ENCODE results near the gene PFKFB4.

Gene PFKFB4

DNA sequence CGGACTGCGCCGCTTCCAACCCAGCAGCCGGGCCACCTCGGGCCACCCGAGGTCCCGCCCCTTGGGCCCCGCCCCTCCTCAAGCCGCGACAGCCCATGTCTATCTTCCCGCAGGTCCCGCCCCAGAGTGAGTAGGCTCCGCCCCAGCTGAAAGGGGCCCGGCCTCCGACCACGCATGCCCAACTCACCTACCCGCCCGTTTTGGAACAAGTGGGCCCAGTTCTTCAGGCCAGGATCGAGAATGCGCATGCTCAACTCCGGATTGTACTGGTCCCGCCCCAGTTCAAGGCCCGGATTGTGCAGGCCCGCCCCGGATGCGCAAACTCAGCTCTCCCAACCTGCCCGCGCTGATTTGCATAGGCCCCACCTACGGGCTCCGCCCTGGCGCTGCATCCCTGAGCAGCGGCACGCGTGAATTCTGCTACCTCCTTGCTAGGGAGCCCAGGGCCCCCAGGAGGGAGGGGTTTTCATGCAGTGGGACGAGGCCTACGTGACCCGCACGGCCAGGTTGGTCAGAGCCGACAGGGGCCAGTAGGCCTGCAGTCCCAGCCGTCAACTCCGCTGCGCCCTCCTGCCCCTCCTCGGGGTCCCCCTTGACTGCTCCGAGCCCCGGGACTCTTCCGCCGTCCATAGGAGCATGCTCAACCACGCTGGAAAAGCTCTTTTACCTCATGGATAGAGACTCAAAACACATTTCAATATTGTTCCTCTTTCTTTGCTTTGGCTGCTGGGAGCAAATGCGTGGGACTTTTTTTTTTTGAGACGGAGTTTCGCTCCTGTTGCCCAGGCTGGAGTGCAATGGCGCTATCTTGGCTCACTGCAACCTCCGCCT lies at the start of gene PFKFB4:
TSS of gene PFKFB4 (minus strand) at position 8 of the 831 bp plus-strand sequence. CDS start 26 bp downstream, outside the sequence.
- Histone ChIP-seq H3K27me3 (ENCODE audit: control insufficient read depth in 1 of 2, insufficient read depth in 2 of 2, low read length in 2 of 2) (no peaks in the 10 kb centered on the region), H3K9ac (ENCODE audit: low read depth in 1 of 2, low read length in 2 of 2) (peak within 1 kb of the TSS; percentile 60 to 65), H3K4me3 (ENCODE audit: low read depth in 1 of 2, low read length in 2 of 2) (peak within 1 kb of the TSS; percentile 76 to 84), H3K27ac (ENCODE audit: low read depth, low read length) (no peak within 1 kb of the TSS), H3K9me3 (ENCODE audit: control insufficient read depth in 1 of 2, low read length in 2 of 2) (no peaks in the 10 kb centered on the region), H3K36me3 (ENCODE audit: control insufficient read depth in 1 of 2, insufficient read depth in 2 of 2, low read length in 2 of 2) (no peaks in the 10 kb centered on the region), H3K4me1 (ENCODE audit: control insufficient read depth in 1 of 2, insufficient read depth in 2 of 2, low read length in 2 of 2) (peaks cover 43 to 70% of the 10 kb centered on the region in 2 donors)

- Histone ChIP-seq H3K36me3 (ENCODE audit: control insufficient read depth in 1 of 2, insufficient read depth in 2 of 2, low read length in 2 of 2) (peaks cover 64 to 86% of the 10 kb centered on the region in 2 donors), H3K4me3 (ENCODE audit: low read depth in 1 of 2, low read length in 2 of 2) (no peak overlapping the region), H3K27me3 (ENCODE audit: control insufficient read depth in 1 of 2, insufficient read depth in 2 of 2, low read length in 2 of 2) (no peaks in the 10 kb centered on the region), H3K27ac (ENCODE audit: low read depth, low read length) (no peak overlapping the region), H3K4me1 (ENCODE audit: control insufficient read depth in 1 of 2, insufficient read depth in 2 of 2, low read length in 2 of 2) (peaks cover 0 to 20% of the 10 kb centered on the region in 2 donors), H3K9me3 (ENCODE audit: control insufficient read depth in 1 of 2, low read length in 2 of 2) (no peaks in the 10 kb centered on the region), H3K9ac (ENCODE audit: low read depth in 1 of 2, low read length in 2 of 2) (no peak overlapping the region)
Observed at GRCh38 chr3:48601622-48601994, 45.0 kb upstream of the PFKFB4 start.

DNA sequence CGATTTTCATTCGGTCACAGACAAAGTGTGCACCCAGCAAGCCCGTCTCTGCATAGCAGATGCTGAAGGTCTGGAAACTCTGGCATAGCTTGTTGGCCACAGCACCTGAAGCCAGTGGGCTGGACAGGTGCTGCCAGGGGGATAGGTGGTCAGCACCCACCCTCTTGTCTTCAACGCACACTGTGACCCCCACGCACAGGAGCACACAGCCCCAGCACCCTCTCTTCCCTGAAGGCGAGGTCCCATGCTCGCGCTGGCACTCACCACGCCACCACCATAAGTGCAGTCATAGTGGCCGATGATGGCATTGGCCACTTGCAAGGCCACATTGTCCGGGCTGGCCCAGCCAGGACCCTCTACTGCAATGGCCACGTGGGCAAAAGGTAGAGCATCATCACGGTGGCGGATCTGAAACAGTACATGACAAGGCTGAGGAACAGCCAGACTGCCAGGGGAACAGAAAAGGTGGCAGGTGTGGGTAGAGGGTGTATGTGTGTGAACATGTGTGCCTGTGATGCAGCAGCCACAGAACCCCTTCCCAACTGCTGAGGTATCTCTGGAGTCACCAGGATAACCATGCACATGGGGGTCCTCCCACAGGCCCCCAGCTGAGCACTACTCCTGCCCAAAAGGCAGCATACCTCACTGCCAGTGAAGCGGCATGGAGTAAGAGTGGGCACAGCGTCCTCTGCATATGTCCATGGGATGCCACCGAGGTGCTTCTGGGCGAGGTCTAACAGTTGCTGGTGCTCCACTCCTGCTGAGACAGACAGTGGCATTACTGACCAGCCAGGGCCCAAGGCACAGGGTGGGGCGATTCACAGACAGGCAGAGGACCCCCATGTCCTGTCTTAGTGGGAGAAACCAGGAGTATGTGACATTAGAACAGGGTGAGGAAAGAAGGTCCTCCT lies 44.4 kb upstream of the PFKFB4 start:
- Histone ChIP-seq H3K4me1 (ENCODE audit: control insufficient read depth in 1 of 2, insufficient read depth in 2 of 2, low read length in 2 of 2) (peaks cover 0 to 22% of the 10 kb centered on the region in 2 donors), H3K4me3 (ENCODE audit: low read depth in 1 of 2, low read length in 2 of 2) (no peak overlapping the region), H3K27me3 (ENCODE audit: control insufficient read depth in 1 of 2, insufficient read depth in 2 of 2, low read length in 2 of 2) (no peaks in the 10 kb centered on the region), H3K36me3 (ENCODE audit: control insufficient read depth in 1 of 2, insufficient read depth in 2 of 2, low read length in 2 of 2) (peaks cover 63 to 84% of the 10 kb centered on the region in 2 donors), H3K9ac (ENCODE audit: low read depth in 1 of 2, low read length in 2 of 2) (no peak overlapping the region), H3K27ac (ENCODE audit: low read depth, low read length) (no peak overlapping the region), H3K9me3 (ENCODE audit: control insufficient read depth in 1 of 2, low read length in 2 of 2) (no peaks in the 10 kb centered on the region)

DNA sequence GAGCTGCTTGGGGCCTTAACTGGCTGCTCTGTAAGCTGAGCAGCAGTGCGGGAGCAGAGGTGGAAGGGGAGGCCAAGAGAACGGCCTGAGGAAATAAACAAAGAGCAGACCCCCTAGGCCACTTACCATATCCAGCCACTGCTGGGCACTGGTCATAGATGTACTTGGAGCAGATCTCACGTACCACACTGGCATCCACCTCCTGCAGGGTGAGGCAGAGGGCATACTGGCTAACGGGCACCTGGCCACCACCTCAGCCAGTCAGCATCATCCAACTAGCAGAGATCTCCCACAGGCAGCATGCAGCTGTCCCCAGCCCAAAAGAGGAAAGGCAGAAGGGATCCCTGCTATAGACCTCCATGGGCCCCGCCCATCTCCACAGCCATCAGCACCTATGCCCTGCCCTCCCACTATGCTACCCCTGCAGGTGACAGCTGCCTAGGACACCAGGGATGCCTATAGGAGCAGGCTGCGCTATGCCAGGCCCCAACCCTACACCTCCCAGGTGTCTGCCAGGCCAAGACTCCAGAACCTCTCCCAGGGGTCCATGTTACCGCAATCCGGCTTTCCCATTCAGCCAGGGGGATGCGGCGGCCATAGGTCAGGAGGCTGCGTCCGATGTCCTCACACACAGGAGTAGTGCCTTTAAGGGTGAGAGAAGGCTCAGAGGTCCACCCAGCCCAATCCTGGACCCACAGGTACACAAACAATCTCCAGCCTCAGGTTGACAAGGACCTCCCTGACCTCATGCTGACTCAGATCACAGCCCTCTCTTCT lies 43.1 kb upstream of the PFKFB4 start:
- H3K36me3 ChIP-seq (ENCODE audit: control insufficient read depth in 1 of 2, insufficient read depth in 2 of 2, low read length in 2 of 2) = peaks cover 51 to 72% of the 10 kb centered on the region in 2 donors
- H3K27ac ChIP-seq (ENCODE audit: low read depth, low read length) = no peak overlapping the region
- peaks cover 0 to 4% of the 10 kb centered on the region in 2 donors for H3K27me3 ChIP-seq (ENCODE audit: control insufficient read depth in 1 of 2, insufficient read depth in 2 of 2, low read length in 2 of 2)
- no peaks in the 10 kb centered on the region for H3K9me3 ChIP-seq (ENCODE audit: control insufficient read depth in 1 of 2, low read length in 2 of 2)
- no peak overlapping the region for H3K4me3 ChIP-seq (ENCODE audit: low read depth in 1 of 2, low read length in 2 of 2)
- peak overlapping the region in 1 of 2 donors; percentile 10 for H3K9ac ChIP-seq (ENCODE audit: low read depth in 1 of 2, low read length in 2 of 2)
- H3K4me1 ChIP-seq (ENCODE audit: control insufficient read depth in 1 of 2, insufficient read depth in 2 of 2, low read length in 2 of 2) = peaks cover 0 to 31% of the 10 kb centered on the region in 2 donors

DNA sequence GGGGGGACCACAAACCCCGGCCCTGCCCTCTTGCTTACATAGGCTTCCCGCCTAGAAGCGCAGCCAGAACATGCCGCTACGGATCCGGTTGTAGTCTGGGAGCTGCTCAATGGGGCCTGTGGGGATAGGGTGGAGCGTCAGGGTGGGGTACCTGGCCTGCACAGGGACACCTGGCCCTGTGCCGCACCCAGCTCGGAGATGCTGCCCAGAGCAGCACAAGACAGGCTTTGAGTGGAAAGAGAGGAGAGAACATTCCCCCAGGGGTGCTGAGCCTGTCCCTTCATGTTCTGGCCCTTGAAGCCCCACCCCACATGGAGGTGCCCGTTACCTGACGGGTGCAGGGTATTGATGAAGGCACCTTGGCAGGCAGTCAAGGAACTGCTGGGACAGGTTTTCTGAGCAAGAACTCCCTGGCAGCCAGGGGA lies 42.5 kb upstream of the PFKFB4 start:
- peaks cover 0 to 5% of the 10 kb centered on the region in 2 donors for H3K27me3 ChIP-seq (ENCODE audit: control insufficient read depth in 1 of 2, insufficient read depth in 2 of 2, low read length in 2 of 2)
- peak overlapping the region in 1 of 2 donors; percentile 10 for H3K9ac ChIP-seq (ENCODE audit: low read depth in 1 of 2, low read length in 2 of 2)
- H3K36me3 ChIP-seq (ENCODE audit: control insufficient read depth in 1 of 2, insufficient read depth in 2 of 2, low read length in 2 of 2) = peaks cover 45 to 66% of the 10 kb centered on the region in 2 donors
- no peaks in the 10 kb centered on the region for H3K9me3 ChIP-seq (ENCODE audit: control insufficient read depth in 1 of 2, low read length in 2 of 2)
- peaks cover 0 to 35% of the 10 kb centered on the region in 2 donors for H3K4me1 ChIP-seq (ENCODE audit: control insufficient read depth in 1 of 2, insufficient read depth in 2 of 2, low read length in 2 of 2)
- H3K27ac ChIP-seq (ENCODE audit: low read depth, low read length) = peak overlapping the region; percentile 23
- no peak overlapping the region for H3K4me3 ChIP-seq (ENCODE audit: low read depth in 1 of 2, low read length in 2 of 2)

- Histone ChIP-seq H3K27ac (ENCODE audit: low read depth, low read length) (peak overlapping the region; percentile 70), H3K36me3 (ENCODE audit: control insufficient read depth in 1 of 2, insufficient read depth in 2 of 2, low read length in 2 of 2) (peaks cover 39 to 60% of the 10 kb centered on the region in 2 donors), H3K9ac (ENCODE audit: low read depth in 1 of 2, low read length in 2 of 2) (no peak overlapping the region), H3K4me3 (ENCODE audit: low read depth in 1 of 2, low read length in 2 of 2) (no peak overlapping the region), H3K4me1 (ENCODE audit: control insufficient read depth in 1 of 2, insufficient read depth in 2 of 2, low read length in 2 of 2) (peaks cover 0 to 35% of the 10 kb centered on the region in 2 donors), H3K27me3 (ENCODE audit: control insufficient read depth in 1 of 2, insufficient read depth in 2 of 2, low read length in 2 of 2) (peaks cover 0 to 5% of the 10 kb centered on the region in 2 donors), H3K9me3 (ENCODE audit: control insufficient read depth in 1 of 2, low read length in 2 of 2) (no peaks in the 10 kb centered on the region)
Observed at GRCh38 chr3:48598323-48599076, 41.9 kb upstream of the PFKFB4 start.

DNA sequence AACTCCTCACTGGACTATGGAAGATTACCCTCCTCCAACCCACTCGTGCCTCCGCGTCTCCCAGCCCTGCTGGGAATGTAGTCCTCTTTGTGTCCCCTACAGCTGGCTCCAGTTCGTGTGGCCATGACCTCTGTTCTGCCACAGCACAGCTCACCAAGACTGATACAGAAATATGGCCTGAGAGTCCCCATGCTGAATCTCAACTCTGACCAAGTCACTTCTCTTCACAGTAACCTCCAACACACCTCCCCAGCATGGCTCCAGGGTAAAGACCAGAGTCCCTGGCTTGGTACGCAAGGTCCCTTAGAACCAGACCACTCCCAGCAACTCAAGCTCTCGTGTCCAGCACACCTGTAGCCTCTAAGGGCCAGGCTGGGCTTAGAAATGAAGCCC lies 40.8 kb upstream of the PFKFB4 start:
- Histone ChIP-seq H3K9me3 (ENCODE audit: control insufficient read depth in 1 of 2, low read length in 2 of 2) (no peaks in the 10 kb centered on the region), H3K27ac (ENCODE audit: low read depth, low read length) (peak overlapping the region; percentile 24), H3K4me3 (ENCODE audit: low read depth in 1 of 2, low read length in 2 of 2) (no peak overlapping the region), H3K9ac (ENCODE audit: low read depth in 1 of 2, low read length in 2 of 2) (no peak overlapping the region), H3K27me3 (ENCODE audit: control insufficient read depth in 1 of 2, insufficient read depth in 2 of 2, low read length in 2 of 2) (peaks cover 3 to 5% of the 10 kb centered on the region in 2 donors), H3K36me3 (ENCODE audit: control insufficient read depth in 1 of 2, insufficient read depth in 2 of 2, low read length in 2 of 2) (peaks cover 31 to 49% of the 10 kb centered on the region in 2 donors), H3K4me1 (ENCODE audit: control insufficient read depth in 1 of 2, insufficient read depth in 2 of 2, low read length in 2 of 2) (peaks cover 0 to 35% of the 10 kb centered on the region in 2 donors)

- Histone ChIP-seq H3K4me1 (ENCODE audit: control insufficient read depth in 1 of 2, insufficient read depth in 2 of 2, low read length in 2 of 2) (peaks cover 0 to 35% of the 10 kb centered on the region in 2 donors), H3K4me3 (ENCODE audit: low read depth in 1 of 2, low read length in 2 of 2) (no peak overlapping the region), H3K27ac (ENCODE audit: low read depth, low read length) (no peak overlapping the region), H3K9ac (ENCODE audit: low read depth in 1 of 2, low read length in 2 of 2) (no peak overlapping the region), H3K36me3 (ENCODE audit: control insufficient read depth in 1 of 2, insufficient read depth in 2 of 2, low read length in 2 of 2) (peaks cover 28 to 44% of the 10 kb centered on the region in 2 donors), H3K9me3 (ENCODE audit: control insufficient read depth in 1 of 2, low read length in 2 of 2) (no peaks in the 10 kb centered on the region), H3K27me3 (ENCODE audit: control insufficient read depth in 1 of 2, insufficient read depth in 2 of 2, low read length in 2 of 2) (peaks cover 3 to 5% of the 10 kb centered on the region in 2 donors)
Observed at GRCh38 chr3:48596676-48597407, 40.2 kb upstream of the PFKFB4 start.

All from duodenal mucosa (tissue), 2 donors.